22Rv1 (cell line): Measurements from ENCODE around the gene ZNF208.
"Not testable (repeated sequence)": the region's sequence is repeated elsewhere in the genome, so short reads cannot be mapped to it uniquely, and the experiment has no call there.

ENCODE experiments used
- H3K27ac ChIP-seq: fragments of 450-650 bp; 2 replicates; pipeline ENCODE4 v1.5.1; 2017
- ZFX ChIP-seq: fragments of 450-650 bp; IDR thresholded peaks from 2 replicates; pipeline ENCODE4 v1.6.1; 2017; ENCODE audit warnings: antibody characterized with exemption, borderline replicate concordance
- TF ChIP-seq, protein P1 (sequence below): fragments of 450-650 bp; IDR thresholded peaks from 2 replicates; pipeline ENCODE4 v1.5.1; 2017; ENCODE audit warnings: mild to moderate bottlenecking

Gene ZNF208

DNA sequence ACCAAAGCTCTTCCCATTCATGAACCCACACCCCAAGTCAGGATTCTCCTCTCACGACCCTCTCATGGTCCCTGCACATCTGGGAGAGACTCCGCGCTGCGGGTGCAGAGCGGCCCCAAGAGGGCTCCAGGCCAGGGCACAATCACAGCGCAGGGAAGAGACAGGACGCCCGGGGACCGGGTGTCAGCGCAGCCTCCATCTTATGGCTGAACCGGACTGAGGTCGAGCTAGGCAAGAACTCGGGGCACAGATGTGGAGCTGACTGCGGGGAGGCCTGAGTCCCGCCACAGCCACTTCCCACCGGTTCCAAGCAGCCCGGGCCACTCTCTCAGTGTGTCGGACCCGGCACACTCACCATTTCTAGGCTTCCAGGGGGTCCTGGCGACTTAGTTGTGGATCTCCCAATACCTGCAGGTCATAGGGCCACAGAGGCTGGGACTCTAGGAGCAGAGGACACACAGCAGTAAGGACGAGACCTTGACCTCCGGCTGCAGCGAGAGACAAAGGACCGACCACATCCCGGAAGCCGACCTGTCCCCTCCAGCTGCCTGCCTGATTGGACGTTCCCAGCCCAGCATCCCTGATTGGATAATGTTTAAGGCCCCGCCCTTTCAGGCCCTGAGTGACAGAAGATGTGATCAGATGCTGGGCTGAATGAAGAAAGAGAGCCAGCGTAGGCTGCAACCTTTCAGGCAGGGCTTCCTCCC is at the start of gene ZNF208:
Gene ZNF208, minus strand, starts transcription at position 507 of the 707 bp plus-strand sequence. Its CDS starts 149 bp downstream, at position 358.
- H3K27ac ChIP-seq = not testable (repeated sequence)

DNA sequence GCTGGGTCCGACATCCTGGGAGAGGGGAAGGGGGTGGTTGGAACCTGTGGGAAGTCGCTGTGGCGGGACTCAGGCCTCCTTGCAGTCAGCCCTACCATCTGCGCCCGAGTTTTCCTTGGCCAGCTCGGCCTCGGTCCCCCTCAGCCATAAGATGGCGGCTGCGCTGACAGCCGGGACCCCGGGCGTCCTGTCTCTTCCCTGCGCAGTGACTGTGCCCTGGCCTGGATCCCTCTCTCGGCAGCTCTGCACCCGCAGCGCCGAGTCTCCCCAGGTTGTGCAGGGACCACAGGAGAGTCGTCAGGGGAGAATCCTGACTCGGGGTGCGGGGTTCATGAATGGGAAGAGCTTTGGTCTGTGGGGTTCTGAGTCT is 41.9 kb upstream of the ZNF208 start:
- H3K27ac ChIP-seq = peak overlapping the region; percentile 74

DNA sequence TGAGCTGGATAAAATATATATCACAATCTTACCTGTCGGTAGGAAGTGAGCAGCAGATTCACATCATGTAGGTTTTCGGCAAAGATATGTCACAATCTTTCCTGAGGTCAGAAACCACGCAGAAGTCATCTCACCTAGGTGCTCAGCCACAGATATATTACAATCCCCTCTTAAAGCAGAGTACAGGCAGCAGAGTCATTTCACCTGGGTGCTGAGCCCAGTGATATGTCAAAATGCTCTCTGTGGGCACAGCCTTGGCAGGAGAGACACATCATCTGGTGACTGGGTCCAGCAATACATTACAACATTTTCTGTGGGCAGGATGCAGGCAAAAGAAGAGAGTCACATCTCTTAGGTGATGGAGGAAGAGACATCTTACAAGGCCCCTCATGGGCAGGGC is 30.4 kb upstream of the ZNF208 start:
- H3K27ac ChIP-seq = not testable (repeated sequence)

More for the DNA sequence above, 41.9 kb upstream of the ZNF208 start:
- TF ChIP-seq ZFX = no peak
- TF ChIP-seq, protein P1, sequence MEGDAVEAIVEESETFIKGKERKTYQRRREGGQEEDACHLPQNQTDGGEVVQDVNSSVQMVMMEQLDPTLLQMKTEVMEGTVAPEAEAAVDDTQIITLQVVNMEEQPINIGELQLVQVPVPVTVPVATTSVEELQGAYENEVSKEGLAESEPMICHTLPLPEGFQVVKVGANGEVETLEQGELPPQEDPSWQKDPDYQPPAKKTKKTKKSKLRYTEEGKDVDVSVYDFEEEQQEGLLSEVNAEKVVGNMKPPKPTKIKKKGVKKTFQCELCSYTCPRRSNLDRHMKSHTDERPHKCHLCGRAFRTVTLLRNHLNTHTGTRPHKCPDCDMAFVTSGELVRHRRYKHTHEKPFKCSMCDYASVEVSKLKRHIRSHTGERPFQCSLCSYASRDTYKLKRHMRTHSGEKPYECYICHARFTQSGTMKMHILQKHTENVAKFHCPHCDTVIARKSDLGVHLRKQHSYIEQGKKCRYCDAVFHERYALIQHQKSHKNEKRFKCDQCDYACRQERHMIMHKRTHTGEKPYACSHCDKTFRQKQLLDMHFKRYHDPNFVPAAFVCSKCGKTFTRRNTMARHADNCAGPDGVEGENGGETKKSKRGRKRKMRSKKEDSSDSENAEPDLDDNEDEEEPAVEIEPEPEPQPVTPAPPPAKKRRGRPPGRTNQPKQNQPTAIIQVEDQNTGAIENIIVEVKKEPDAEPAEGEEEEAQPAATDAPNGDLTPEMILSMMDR = no peak

DNA sequence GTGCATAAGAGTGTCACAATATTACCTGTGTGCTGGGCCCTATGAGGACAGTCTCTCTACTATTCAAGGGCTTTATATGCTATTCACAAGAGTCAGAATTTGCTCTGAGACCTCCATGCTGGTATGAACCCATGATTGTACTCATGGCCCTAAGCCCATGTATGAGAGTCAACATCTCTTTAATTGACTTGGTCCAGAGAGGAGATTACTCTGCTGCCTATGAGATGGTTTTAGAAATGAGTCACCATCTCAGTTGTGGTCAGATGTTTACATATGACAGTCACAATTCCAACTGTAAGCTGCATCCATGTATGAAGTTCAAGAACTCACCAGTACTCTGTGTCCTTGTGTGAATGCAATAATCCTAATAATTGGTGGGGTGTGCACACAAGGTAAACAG is 19.9 kb upstream of the ZNF208 start:
- TF ChIP-seq ZFX = no peak

DNA sequence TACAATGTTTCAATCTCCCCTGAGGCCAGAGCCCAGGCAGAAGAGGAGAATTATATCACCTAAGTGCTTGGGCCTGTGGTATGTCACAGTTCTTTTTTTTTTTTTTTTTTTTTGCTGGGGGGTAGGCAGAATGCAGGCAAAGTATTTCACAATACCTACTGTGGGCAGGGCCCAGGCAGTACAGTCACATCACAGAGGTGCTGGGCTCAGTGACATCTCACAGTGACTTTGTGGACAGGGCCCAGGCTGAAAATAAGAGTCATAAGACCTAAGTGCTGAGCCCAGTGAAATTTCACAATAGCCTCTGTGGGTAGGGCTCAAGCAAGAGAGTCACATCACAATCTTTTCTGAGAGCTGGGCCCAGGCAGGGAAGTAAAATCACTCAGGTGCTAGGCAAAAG is 15.9 kb upstream of the ZNF208 start:
- TF ChIP-seq ZFX = no peak
- TF ChIP-seq, protein P1 = no peak
- no peak overlapping the region for H3K27ac ChIP-seq

More for the DNA sequence above, 19.9 kb upstream of the ZNF208 start:
- H3K27ac ChIP-seq = no peak overlapping the region

DNA sequence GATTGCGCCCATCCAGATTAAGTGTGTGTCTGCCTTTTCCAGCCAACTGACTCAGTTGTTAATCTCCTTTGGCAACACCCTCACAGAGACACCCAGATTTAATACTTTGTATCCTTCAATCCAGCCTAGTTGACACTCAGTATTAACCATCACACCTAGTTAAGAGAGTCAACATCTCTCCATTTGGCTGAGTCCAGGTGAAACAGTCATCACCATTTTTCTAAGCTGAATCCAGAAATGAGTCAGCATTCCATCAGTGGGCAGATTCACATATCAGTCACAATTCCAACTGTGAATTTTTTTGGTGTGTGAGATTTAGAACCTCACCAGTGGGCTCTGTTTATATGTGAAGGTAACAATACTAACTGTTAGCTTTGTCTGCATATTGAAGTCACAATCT is 14.8 kb upstream of the ZNF208 start:
- not testable (repeated sequence) for H3K27ac ChIP-seq

DNA sequence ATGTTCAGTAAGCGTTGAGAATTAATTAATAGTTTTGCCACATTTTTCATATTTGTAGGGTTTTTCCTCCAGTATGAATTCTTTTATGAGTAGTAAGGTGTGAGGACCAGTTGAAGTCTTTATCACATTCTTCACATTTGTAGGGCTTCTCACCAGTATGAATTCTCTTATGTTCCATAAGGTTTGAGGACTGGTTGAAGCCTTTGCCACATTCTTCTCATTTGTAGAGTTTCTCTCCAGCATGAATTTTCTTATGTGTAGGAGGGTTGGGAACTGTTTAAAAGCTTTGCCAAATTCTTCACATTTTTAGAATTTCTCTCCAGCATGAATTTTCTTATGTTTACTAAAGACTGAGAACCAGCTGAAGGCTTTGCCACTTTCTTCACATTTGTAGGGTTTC is 40.3 kb downstream of the ZNF208 start:
- no peak overlapping the region for H3K27ac ChIP-seq
- TF ChIP-seq ZFX = no peak
- TF ChIP-seq, protein P1 = no peak

DNA sequence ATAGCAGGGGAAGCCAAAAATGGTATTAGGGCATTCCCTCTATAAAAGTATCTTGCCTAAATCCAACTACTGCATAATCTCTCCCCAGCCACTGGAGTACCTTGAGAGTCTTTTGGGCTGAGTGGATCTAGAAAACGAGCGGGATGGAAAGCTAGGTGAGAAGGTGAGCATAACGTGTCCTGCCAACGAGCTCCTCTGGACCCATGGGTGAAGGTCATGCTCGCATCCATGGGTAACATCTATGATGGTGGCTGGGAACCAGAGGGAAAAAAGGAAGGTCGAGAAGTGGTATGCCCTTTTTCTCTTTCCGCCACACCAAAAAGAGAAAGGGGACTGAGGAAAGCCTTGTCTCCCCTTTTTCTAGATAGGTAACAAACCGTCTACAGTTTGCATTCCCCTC is 63.0 kb downstream of the ZNF208 start:
- H3K27ac ChIP-seq = no peak overlapping the region
- TF ChIP-seq, protein P1 = no peak

DNA sequence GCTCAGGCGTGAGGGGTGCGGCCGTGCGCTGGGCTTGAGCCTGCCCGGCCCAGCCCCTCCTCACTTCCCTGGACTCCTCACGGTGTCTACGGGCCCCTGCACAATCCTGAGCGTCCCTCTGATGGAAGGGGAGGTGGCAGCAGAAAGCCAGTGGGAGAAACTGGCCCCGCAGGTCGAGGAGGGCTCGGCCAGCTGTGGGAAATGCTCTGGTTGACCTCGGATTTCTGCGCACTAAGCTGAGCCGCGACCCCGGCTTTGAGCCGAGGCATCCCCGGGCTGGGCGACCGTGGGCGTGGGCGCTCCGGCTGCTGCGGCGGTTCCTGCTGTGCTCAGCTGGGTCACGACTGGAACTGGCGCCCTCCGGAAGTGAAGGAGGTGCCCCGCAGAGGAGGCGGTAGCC is 70.1 kb downstream of the ZNF208 start:
- TF ChIP-seq, protein P1 = no peak
- no peak for TF ChIP-seq ZFX
- H3K27ac ChIP-seq = no peak overlapping the region
